IMR-90 (cell line): Measurements from ENCODE around the gene PPP3CB. TPM values are rescaled to one million over a fixed set of nuclear protein-coding genes. Genes with fewer than 3 reads are reported as not detected.

Experiments
- ATAC-seq: fragments of 200-7000 bp; cut with Tn5 transposase; 2 replicates; pipeline ENCODE4 v1.9.1; 2020; ENCODE audit warnings: low read depth, mild to moderate bottlenecking, moderate library complexity
- BruUV-seq: library from RNA; stranded (reverse); fragments of 400-500 nt; replicated peaks from 2 replicates; lab custom pipeline; 2021; lab: Mats Ljungman, UMichigan
- CTCF ChIA-PET: fragments of 300-600 bp; formaldehyde crosslinking; extraction: SDS; loops from one replicate; lab custom pipeline; 2021; ENCODE audit warnings: antibody characterized with exemption; lab: Yijun Ruan, JAX
- POLR2A ChIA-PET: fragments of 300-600 bp; sonication (Branson Sonifier 250); formaldehyde crosslinking; loops from one replicate; lab custom pipeline; 2022; ENCODE audit warnings: antibody characterized with exemption; ENCODE audit not compliant: unreplicated experiment; lab: Charles Lee
- DNase-seq: peaks from one replicate; pipeline ENCODE4 v3.0.0; 2013
- H2AFZ ChIP-seq: replicated peaks from 2 replicates; pipeline ENCODE3; 2013; ENCODE audit warnings: low read length, mild to moderate bottlenecking; ENCODE audit not compliant: poor library complexity
- H2AK5ac ChIP-seq: 2 replicates; pipeline ENCODE4 v1.6.1; 2013; ENCODE audit warnings: low read depth, low read length, inconsistent platforms
- H2AK9ac ChIP-seq: replicated peaks from 2 replicates; pipeline ENCODE3; 2013; ENCODE audit warnings: mild to moderate bottlenecking, low read depth, low read length, moderate library complexity; ENCODE audit not compliant: poor library complexity
- H2BK120ac ChIP-seq: 2 replicates; pipeline ENCODE4 v1.6.1; 2013; ENCODE audit warnings: low read depth, low read length, inconsistent platforms
- H2BK15ac ChIP-seq: 3 replicates; pipeline ENCODE4 v1.6.1; 2013; ENCODE audit warnings: low read depth, low read length, inconsistent platforms
- H2BK20ac ChIP-seq: 2 replicates; pipeline ENCODE4 v1.6.1; 2013; ENCODE audit warnings: low read depth, mild to moderate bottlenecking, inconsistent platforms, low read length, moderate library complexity
- H2BK5ac ChIP-seq: 2 replicates; pipeline ENCODE4 v1.6.1; 2013; ENCODE audit warnings: mild to moderate bottlenecking, low read depth, low read length, inconsistent platforms; ENCODE audit not compliant: poor library complexity, severe bottlenecking
- H3K14ac ChIP-seq: replicated peaks from 2 replicates; pipeline ENCODE4 v1.6.1; 2013; ENCODE audit warnings: low read depth, low read length, inconsistent platforms
- H3K18ac ChIP-seq: 2 replicates; pipeline ENCODE4 v1.6.1; 2013; ENCODE audit warnings: low read depth, low read length, control low read depth
- H3K23ac ChIP-seq: 2 replicates; pipeline ENCODE4 v1.6.1; 2013; ENCODE audit warnings: low read depth, low read length, inconsistent platforms
- H3K27ac ChIP-seq: 2 replicates; pipeline ENCODE4 v1.5.1; 2013; ENCODE audit warnings: mild to moderate bottlenecking, control low read depth, low read length; ENCODE audit not compliant: insufficient read depth
- H3K27me3 ChIP-seq: 2 replicates; pipeline ENCODE4 v1.6.1; 2013; ENCODE audit warnings: low read length; ENCODE audit not compliant: control insufficient read depth, insufficient read depth
- H3K36me3 ChIP-seq: 2 replicates; pipeline ENCODE4 v1.6.1; 2013; ENCODE audit warnings: low read length, mixed read lengths; ENCODE audit not compliant: control insufficient read depth, insufficient read depth
- H3K4ac ChIP-seq: 2 replicates; pipeline ENCODE4 v1.6.1; 2013; ENCODE audit warnings: low read depth, low read length, inconsistent platforms
- H3K4me1 ChIP-seq: 2 replicates; pipeline ENCODE4 v1.6.1; 2013; ENCODE audit warnings: low read length, mixed read lengths; ENCODE audit not compliant: control insufficient read depth, insufficient read depth
- H3K4me2 ChIP-seq: 2 replicates; pipeline ENCODE4 v1.6.1; 2013; ENCODE audit warnings: low read depth, mild to moderate bottlenecking, control low read depth, low read length, moderate library complexity
- H3K4me3 ChIP-seq: 2 replicates; pipeline ENCODE4 v1.5.1; 2013; ENCODE audit warnings: low read depth, mild to moderate bottlenecking, control low read depth, low read length, moderate library complexity; ENCODE audit not compliant: insufficient read depth
- H3K56ac ChIP-seq: 2 replicates; pipeline ENCODE4 v1.6.1; 2013; ENCODE audit warnings: low read length, inconsistent platforms; ENCODE audit not compliant: insufficient read depth; ENCODE audit errors: extremely low read depth
- H3K79me1 ChIP-seq, 2 experiments: 2 replicates each; pipeline ENCODE4 v1.6.1; 2013; ENCODE audit warnings: low read length in 2 of 2, inconsistent platforms in 1 of 2, low read depth in 1 of 2
- H3K9ac ChIP-seq: 2 replicates; pipeline ENCODE4 v1.6.1; 2013; ENCODE audit warnings: low read depth, low read length, control low read depth
- H3K9me1 ChIP-seq: 2 replicates; pipeline ENCODE4 v1.6.1; 2013; ENCODE audit warnings: low read length, inconsistent platforms; ENCODE audit not compliant: insufficient read depth
- H3K9me3 ChIP-seq: 2 replicates; pipeline ENCODE4 v1.6.1; 2013; ENCODE audit warnings: low read length; ENCODE audit not compliant: control insufficient read depth, insufficient read depth
- H4K20me1 ChIP-seq: 2 replicates; pipeline ENCODE4 v1.6.1; 2013; ENCODE audit warnings: low read length, inconsistent platforms; ENCODE audit not compliant: insufficient read depth
- H4K5ac ChIP-seq: 2 replicates; pipeline ENCODE4 v1.6.1; 2013; ENCODE audit warnings: mild to moderate bottlenecking, low read depth, low read length, control low read depth
- H4K8ac ChIP-seq, 2 experiments: 2 replicates each; pipeline ENCODE4 v1.6.1; 2013; ENCODE audit warnings: low read depth in 2 of 2, low read length in 2 of 2, control low read depth in 1 of 2, inconsistent platforms in 1 of 2
- H4K91ac ChIP-seq: 2 replicates; pipeline ENCODE4 v1.6.1; 2013; ENCODE audit warnings: low read depth, low read length, inconsistent platforms; ENCODE audit not compliant: insufficient read depth
- MAZ ChIP-seq: IDR thresholded peaks from 2 replicates; pipeline ENCODE4 v1.6.1; 2012; ENCODE audit warnings: low read depth, mild to moderate bottlenecking, low read length, improper control_type of control experiment, moderate library complexity, borderline replicate concordance
- NFE2L2 ChIP-seq: fragments of 150-350 bp; IDR thresholded peaks from 2 replicates; pipeline ENCODE4 v1.6.1; 2016; ENCODE audit warnings: low read depth, mild to moderate bottlenecking, low read length
- WGBS, 2 experiments: methylation state at CpG; one replicate each; pipeline versions ENCODE4 v1.1.5 to v1.1.7; 2013; ENCODE audit warnings: missing lambda C conversion rate in 2 of 2; ENCODE audit not compliant: insufficient read length in 1 of 2; ENCODE audit errors: extremely low coverage in 2 of 2; 5-methylcytosine and 5-hydroxymethylcytosine counted together
- dilution Hi-C: fragments of 300-500 bp; cut with HindIII; formaldehyde crosslinking; loops from one replicate; pipeline ENCODE4 v1.14.3; 2018; ENCODE audit warnings: low sequenced_read_pairs; ENCODE audit not compliant: unreplicated experiment
- in situ Hi-C: fragments of 300-500 bp; cut with MboI; formaldehyde crosslinking; loops from 3 replicates; pipeline ENCODE4 v1.14.3; 2019; ENCODE audit warnings: low sequenced_read_pairs, inconsistent platforms, mixed read lengths
- intact Hi-C: fragments of 100-400 bp; cut with micrococcal nuclease; formaldehyde crosslinking; loops from 2 replicates; pipeline ENCODE4 v1.10.0; 2022
- polyA plus RNA-seq, 3 experiments: library from polyadenylated mRNA; depleted of rRNA; stranded (reverse); fragments of >200 nt; gene quantifications; 2 replicates each; pipeline ENCODE4 v1.2.3, GENCODE V29; 2012; ENCODE audit warnings: low replicate concordance in 1 of 3
- total RNA-seq: library from RNA; depleted of rRNA; stranded (reverse); fragments of >200 nt; gene quantifications from 2 replicates; pipeline ENCODE4 v1.2.3, GENCODE V29; 2012

Gene PPP3CB
- total and polyA plus RNA-seq, 2 of the 4 experiments (the other 2 are of a cell fraction) = 22.9 to 36.4 TPM

DNA sequence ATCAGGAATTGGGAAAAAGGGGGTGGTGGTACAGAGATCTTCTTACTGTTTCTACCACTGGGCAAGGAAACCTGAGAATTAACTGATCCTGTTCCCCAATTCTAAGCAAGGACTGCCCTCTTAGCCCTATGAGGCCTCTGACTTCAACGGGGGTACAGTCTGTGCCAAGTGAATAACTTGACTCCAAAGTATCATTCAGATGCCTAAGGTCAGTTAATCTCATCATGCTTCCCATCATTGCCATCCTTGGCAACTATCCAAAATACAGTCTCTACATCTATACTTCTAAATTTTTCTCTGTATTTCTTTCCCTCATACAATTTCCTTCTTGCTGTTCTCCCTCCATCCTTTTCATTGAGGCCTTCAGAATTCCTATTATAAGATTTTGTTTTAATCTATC lies 10.5 kb downstream of the PPP3CB start:
- BruUV-seq = no TSS peak
- H4K5ac ChIP-seq = no peak overlapping the region
- no peak overlapping the region for H4K91ac ChIP-seq
- no peaks in the 10 kb centered on the region for H3K27me3 ChIP-seq
- no peaks in the 10 kb centered on the region for H3K36me3 ChIP-seq
- H3K79me1 ChIP-seq = peaks cover 21 to 62% of the 10 kb centered on the region in 2 experiments
- peaks cover 3% of the 10 kb centered on the region for H3K4me1 ChIP-seq
- no peak overlapping the region for H2BK20ac ChIP-seq
- dilution Hi-C loops = no loop called here
- no peak overlapping the region for H3K56ac ChIP-seq
- H2AK5ac ChIP-seq = no peak overlapping the region
- no peak overlapping the region for H3K4ac ChIP-seq
- no peak overlapping the region for H2BK15ac ChIP-seq
- TF ChIP-seq NFE2L2 (no peak), MAZ (no peak)
- DNase-seq (no peak), ATAC-seq (no peak)
- 75% methylated on average over 1 of the region's 1 CpG; no CpG with 5 or more reads in 1 of the 2 experiments for WGBS, 2 experiments
- CTCF ChIA-PET = no interaction called here
- H3K4me3 ChIP-seq = no peak overlapping the region
- no peak overlapping the region for H3K18ac ChIP-seq
- H3K14ac ChIP-seq = no peak overlapping the region
- no peaks in the 10 kb centered on the region; the same call in 1 of the 2 replicates for H3K9me1 ChIP-seq
- in situ Hi-C loops = no loop called here
- H3K23ac ChIP-seq = no peak overlapping the region
- H4K8ac ChIP-seq = no peak overlapping the region; a peak in 1 of 4 replicates
- POLR2A ChIA-PET = no interaction called here
- no peak overlapping the region for H2AFZ ChIP-seq
- peaks cover 3% of the 10 kb centered on the region; the same call in 1 of the 2 replicates for H4K20me1 ChIP-seq
- no peak overlapping the region for H3K9ac ChIP-seq
- H3K4me2 ChIP-seq = no peak overlapping the region
- no peak overlapping the region for H2BK5ac ChIP-seq
- no peaks in the 10 kb centered on the region for H3K9me3 ChIP-seq
- intact Hi-C loops = no loop called here
- H2BK120ac ChIP-seq = no peak overlapping the region
- H2AK9ac ChIP-seq = no peak overlapping the region
- H3K27ac ChIP-seq = no peak overlapping the region
